Activated T-helper 1 cell treated with Interleukin-2 at 50 U/mL for 16 hours (primary cell): ENCODE results near the gene C1QTNF5.
A peak's percentile ranks its signal among the peaks of the same experiment; 100 is the strongest.

Experiments
- DNase-seq: peaks from one replicate; pipeline ENCODE4 v3.0.0-alpha.2; 2020; ENCODE audit warnings: low read depth

Gene C1QTNF5

DNA sequence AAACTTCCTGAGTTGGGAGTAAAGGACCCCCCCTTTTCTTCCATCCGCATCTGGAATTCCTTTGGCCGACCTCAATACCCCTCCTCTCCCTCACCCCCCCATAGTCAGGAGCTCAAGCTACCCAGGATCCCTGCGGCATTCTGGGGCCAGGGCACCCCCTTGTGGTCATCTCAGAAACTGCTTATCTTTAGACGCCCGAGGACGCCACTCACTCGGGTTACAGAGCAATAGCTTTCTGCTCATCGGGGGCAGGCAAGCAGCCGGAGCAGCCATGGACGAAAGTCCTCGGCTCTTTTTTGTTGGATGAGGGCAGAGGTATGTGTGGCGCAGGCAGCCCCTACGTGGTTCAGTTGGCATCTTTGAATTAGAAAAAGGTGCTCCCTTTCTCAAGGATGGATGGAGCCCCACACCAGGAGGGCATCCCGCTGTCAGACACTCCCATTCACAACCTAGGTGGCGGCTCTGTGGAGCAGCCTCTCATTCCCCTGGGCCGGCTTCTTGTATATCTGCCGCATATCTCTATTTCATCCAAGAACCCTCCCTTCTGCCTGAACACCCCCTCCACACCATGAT lies 2.3 kb downstream of the C1QTNF5 start:
- DNase-seq: peak; percentile 40

DNA sequence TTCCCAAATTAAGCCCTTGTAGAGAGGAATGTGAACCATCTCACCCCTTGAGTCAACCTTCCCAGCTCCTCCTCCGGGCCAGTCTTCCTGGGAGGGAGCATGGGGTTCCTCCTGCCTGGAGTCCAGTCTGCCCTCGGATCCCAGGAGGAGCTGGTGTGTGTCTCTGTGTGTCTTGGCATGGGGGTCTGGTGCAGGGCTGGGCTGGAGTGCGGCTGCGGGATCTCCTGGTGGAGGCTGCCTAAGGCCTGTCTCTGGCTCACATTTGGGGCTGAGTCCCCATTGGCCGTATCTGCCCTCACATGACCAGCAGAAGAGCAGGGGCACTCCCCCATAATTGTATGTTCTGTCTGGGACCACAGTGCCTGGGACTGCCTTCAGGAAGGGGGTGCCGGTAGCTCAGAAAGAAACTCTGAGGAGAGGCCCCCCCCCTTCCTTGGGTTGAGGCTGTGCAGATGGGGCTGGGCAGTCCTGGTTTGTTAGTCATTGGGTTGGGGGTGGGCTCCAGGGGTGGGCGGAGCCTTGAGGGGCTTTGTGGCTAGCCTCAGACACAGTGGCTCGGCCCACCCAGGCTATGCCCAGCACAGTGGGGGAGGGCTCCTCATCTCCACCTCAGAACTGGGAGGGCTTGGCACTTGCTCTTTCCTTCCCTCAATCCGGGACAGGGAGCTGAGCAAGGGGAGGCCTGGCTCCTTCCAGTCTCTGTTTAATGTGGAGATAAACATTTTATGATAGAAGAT lies 2.9 kb downstream of the C1QTNF5 start:
- no peak for DNase-seq

DNA sequence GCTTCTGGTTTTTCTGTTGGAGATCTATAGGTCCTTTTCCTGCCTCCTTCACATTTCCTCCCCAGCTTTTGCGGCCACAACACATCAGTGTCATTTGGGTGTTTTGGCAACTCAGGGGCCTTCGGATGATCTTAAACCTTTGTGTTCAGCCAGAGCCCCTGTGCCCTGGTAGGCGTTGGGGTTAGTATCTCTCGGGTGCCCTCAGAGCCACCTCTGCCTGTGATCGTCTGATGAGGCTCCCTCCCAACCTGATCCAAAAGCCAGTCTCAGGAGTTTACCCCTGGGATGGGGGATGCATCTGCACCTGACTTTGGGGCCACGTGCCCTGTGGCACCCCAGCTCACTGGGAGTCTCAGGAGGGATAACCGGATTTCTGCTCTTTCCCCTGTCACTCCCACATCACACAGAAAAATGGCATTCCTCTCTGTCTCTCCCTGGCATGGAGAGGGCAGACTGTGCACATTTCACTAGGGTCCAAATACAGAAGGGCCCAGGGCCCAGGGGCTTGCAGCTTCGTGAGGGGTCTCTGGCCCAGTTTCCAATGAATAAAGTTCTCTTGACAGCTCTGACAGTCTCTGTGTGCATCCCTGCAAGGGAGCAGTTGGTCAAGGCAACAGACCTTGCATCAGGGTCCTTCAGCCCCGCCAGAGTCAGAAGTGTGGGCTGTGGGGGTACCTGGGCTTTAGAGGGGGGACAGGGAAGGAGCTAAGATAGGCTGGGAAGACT lies 3.8 kb downstream of the C1QTNF5 start:
- no peak for DNase-seq

DNA sequence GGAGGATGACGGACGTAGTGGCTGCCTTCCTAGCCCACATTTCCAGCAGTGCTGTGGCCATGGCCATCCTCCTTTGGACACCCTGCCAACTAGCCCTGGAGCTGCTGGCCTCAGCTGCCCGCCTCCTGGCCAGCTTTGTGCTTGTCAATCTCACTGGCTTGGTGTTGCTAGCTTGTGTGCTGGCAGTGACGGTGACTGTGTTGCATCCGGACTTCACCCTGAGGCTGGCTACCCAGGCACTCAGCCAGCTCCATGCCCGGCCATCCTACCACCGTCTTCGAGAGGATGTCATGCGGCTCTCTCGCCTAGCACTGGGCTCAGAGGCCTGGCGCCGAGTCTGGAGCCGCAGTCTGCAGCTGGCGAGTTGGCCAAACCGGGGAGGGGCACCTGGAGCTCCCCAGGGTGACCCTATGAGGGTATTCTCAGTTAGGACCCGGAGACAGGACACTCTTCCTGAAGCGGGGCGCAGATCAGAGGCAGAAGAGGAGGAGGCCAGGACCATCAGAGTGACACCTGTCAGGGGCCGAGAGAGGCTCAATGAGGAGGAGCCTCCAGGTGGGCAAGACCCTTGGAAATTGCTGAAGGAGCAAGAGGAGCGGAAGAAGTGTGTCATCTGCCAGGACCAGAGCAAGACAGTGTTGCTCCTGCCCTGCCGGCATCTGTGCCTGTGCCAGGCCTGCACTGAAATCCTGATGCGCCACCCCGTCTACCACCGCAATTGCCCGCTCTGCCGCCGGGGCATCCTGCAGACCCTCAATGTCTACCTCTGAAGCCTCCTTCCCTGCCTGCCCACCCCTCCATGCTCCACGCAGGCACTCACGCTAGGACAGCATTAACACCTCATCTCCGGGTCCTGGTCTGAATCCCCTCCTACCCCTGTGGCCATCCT lies 4.8 kb downstream of the C1QTNF5 start:
- no peak for DNase-seq

DNA sequence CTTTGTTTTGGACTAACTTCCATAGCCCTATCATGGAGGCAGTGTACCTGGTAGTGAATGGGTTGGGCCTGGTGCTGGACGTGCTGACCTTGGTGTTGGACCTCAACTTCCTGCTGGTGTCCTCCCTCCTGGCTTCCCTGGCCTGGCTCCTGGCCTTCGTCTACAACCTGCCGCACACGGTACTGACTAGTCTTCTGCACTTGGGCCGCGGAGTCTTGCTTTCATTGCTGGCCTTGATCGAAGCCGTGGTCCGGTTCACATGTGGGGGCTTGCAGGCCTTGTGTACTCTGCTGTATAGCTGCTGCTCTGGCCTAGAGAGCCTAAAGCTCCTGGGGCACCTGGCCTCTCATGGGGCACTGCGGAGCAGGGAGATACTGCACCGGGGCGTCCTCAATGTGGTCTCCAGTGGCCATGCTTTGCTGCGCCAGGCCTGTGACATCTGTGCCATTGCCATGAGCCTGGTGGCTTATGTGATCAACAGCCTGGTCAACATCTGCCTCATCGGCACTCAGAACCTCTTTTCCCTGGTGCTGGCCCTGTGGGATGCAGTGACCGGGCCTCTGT lies 5.5 kb downstream of the C1QTNF5 start:
- no peak for DNase-seq

DNA sequence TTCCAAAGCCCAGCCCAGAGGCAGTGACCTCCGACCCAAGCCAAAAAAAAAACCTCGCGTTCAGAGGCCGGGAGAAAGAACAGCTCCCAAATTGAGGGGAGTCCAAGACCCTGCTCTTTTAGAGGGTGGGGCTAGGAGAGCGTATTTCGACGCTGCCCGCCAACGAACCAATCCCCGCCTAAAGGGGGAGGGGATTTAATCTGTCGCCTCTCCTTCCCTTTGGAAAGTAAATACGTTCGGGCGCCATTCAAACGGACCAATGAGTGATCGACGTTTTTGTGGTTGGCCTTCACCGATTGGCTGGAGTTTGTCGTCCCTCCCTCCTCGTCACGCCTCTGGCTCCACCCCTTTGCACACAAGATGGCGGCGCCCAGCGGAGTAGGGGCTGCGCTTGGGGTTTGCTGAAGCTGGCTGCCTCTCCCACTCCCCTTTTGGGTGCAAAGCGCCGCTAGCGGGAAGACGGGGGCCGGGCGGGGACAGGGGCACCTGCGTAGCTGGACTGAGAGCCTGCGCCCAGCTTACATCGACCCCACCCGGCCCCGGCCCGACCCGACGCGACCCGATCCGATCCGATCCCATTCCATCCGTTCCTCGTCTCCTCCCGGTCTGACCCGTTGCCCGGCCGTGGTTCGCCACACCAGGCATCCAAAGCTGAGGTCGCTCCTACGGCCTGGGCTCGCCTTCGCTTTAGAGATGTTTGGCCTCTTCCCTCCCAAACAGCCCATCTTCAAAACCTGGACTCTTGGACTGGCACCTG lies 6.3 kb downstream of the C1QTNF5 start, which contains the start of gene RNF26:
Gene RNF26 (plus strand): TSS at position 354 of the 757 bp plus-strand sequence. CDS start 596 bp downstream, outside the sequence.
- DNase-seq: peak; percentile 85

DNA sequence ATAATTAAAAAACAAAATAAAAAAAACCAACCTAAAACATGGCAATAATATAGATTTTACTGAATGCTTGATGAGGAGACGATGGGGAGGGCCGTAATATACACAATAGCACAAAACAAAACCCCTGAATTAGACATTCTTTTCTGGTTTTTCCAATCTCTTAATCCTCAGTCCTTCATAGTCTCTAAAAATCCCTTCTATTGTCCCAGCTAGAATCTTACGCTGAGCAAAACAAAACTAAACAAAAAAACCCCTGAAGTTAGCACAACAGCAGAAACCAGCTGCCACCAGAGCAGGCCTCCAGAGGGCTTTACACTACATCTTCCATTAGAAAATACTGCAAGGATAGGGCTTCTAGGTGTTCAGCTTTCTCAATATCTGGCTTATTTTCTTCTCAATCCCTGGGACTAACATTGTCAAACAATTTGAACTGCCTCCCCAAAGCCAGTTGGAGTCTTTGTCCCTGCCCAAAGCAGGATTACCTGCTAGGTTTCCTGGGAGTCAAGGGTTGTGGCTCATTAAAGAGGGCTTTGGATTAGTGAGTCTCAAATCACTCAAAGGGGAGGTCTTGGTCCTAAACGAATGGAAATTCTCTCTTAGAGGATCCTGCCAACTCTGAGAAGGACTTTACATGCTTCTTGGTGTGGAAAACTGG lies 8.4 kb downstream of the C1QTNF5 start:
- DNase-seq: no peak

DNA sequence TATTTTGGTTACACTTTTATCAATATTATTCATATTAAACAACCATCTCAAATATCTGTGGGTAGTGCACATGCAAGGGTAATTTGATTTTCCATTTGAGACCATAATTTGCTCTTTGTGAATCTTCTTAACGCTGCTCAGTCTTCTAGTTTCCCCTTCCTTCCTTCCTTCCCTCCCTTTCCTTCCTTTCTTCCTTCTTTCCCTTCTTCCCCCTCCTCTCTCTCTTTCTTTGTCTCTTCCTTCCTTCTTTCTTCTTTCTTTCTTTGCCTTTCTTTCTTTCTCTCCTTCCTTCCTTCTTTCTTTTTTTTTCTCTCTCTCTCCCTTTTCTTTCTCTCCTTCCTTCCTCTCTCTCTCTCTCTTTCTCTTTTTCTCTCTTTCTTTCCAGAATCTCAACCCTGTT lies 10.4 kb downstream of the C1QTNF5 start:
- no peak for DNase-seq

DNA sequence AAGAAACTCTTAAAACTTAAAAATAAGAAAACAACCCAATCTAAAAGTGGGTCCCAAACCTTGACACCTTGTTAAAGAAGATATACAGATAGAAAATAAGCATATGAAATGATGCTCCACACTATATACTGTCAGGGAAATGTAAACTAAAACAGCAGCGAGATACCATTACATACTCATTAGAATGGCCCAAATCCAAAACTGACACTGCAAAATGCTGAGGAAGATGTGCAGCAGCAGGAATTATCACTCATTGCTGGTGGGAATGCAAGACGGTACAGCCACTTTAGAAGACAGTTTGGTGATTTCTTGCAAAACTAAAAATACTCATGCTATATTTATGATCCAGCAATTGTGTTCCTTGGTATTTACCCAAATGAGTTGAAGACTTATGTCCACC lies 11.4 kb downstream of the C1QTNF5 start:
- DNase-seq: no peak

DNA sequence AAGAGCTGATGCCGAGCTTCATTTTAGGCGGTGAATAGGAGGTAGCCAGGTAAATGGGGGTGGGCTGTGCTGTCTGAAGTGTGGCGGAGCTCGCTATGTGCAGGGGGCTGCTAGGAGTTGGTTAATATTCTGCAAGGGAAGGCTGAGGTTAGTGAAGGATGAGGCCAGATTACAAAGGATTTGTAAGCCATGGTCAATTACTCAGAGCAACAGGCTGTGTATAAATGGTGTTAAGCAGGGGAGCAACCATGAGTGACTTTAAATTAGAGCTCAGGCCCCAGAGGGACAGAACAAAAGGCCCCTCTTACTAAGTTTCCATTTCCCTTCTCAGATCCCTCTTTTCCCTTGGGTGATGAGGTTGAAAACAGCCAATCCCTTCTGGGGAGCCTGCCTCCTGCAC lies 16.5 kb downstream of the C1QTNF5 start:
- no peak for DNase-seq

DNA sequence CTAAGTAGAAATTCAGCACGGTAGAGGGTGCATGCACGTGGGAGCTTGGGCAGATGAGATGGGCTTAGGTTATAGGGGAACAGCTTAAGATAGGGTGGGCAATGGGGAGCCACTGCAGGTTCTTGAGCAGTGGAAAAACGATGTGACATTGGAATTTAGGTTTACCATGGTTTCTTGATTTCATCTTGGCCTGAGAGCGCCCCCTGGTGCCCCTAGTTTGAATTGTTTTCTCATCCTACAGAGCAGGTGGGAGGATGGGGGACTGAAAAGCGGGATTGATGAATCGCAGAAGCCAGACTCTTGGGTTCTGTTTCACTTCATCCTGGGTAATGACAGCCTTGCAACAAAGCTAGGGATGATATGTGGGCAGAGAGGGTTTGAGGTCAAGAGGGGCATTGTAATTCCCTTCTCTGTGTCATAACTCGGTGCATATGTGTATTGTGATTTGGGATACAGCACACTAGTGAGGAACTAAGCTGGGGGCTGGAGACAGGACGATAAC lies 17.1 kb downstream of the C1QTNF5 start:
- DNase-seq: peak; percentile 57

DNA sequence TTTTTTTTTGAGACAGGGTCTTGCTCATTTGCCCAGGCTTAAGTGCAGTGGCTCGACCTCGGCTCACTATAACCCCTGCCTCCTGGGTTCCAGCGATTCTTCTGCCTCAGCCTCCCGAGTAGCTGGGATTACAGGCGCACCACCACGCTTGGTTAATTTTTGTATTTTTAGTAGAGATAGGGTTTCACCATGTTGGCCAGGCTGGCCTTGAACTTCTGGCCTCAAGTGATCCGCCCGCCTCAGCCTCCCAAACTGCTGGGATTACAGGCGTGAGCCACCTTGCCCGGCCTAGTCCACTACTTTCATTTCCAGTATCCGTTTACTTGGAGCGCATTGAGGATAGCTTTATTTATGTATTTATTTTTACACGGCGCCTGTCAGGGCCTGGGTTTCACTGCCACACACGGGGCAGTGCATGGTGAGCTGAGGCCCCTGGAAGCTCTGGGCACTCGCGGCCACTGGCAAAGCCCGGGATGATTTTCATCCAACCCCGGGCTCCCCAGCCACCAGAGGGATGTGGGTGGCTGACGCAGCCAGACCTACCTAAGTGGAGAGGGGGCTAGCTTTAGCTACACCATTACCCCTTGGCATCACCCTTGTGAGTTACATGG lies 17.7 kb downstream of the C1QTNF5 start:
- no peak for DNase-seq

DNA sequence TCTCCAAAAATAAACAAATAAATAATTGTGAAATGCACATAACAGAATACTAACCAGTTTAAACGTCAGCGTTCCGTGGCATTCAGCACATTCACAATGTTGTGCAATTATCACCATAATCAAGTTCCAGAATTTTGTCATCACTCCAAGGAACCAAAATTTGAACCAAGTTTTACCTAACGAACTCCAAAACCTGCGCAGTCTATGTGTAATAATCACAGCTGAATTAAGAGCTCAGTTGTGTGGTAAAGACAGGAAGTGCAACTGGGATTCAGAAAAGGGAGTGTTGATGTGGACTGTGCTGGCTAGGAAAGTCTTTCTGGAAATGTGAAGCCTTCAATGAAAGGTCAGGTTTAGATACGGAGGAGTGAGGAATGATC lies 18.3 kb downstream of the C1QTNF5 start:
- DNase-seq: no peak

DNA sequence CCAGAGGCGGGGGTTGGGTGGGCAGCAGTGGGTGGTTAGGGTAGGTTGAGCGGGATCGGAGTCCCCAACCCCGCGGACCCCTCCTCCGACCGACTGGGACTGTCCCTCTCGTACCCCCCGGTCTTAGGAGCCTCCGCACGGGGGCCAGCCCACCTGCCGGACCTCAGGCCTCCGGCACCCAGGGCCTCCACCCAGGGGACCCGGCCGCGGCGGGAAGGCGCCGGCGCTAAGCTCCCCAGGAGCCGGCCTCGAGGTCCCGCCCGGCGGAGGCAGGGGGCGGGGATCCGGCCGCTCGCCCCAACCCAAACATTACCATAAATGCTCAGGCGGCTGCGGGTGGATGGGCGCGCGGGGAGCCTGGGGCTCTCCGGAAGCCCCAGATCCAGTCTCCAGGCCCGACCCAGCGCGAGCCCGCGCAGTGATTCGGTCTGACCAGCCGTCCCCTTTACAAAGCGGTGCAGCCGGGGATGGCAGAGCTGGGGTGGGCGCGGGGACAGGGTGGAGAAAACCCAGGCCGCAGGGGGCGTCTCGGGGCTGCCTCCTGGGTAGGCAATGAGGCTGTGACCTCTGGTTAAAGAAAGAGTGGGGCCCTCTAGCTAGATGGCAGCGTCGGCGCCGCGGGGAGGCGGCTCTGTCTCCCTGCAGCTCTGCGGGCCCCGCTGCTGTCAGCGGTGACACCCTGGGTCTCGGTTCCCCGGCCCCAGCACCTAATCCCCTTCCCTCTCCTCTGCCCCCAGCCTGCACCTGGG lies 19.7 kb downstream of the C1QTNF5 start:
- peak; percentile 32 for DNase-seq

DNA sequence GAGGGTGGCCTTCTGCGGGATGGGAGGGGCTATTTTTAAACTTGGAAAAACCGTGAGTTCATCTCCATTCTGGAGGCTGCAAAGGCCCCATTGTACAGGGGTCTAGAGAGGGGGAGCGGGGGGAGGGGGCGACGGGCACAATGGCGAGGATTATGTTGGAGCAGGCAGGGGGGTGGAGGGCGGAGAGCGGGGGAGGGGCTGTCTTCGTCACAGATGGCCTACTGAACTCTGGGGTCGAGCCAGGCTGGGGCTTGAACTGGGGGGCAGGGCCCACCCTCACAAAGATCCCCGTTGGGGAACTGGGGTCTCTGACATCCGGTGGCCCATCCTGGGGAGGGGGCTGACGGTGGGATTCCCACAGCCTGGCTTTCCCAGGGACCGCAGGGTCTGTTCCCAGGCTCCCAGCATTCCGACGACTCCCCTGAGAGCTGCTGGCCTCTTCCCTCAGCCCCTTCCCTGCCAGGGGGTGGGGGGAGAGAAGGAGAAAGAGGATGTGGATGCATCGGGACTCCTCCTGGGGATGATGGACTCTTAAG lies 20.4 kb downstream of the C1QTNF5 start:
- no peak for DNase-seq

DNA sequence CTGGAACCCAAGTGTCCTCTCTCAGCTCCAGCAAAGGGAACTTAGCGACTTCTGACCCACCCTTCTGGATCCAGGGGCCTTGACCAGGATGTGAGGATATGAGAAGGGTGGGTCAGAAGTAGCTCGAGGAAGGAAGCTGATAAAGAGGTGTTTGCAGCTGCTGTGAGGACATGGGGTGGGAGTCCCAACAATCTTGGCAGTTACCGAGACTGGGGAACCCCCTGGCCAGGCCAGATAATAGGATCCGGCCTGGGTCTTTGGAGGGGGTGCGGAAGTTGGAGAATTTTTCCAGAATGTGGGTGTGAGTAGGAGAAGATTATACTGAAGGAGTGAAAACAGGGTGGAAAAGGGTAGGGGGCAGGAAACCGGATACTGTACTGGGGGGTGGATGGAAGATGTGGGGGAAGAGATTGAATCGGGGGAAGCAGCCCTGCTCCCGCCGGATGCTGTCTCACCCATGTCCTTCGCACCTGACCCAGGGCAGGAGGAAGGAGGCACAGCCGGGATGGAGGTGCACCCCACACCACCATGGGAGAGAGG lies 20.9 kb downstream of the C1QTNF5 start:
- DNase-seq: no peak

DNA sequence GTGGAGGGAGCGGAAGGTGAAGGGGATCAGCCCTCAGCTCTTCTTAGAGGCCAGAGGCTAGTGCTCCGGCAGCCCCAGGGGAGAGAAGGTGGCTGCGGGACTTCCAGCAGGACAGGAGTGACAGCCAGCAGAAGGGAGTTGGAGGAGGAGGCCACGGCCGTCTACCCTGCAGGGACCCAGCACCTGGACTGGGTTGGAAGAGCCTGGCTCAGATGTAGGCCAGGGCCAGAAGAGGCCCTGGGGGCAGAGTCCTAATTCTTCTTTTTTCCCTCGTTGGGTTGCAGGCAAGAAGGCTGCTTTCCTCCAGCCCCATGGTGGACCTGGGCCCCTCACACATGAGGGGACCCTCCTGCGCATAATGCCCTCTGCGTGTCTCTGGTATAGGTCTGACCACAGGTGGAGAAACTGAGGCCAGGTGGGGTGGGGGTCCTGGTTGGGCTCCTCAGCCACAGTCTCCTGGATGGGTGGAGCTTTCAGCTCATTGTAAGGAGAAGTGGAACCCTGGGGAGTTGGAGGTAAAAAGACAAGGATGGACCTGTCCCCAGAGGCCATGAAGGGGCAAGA lies 21.5 kb downstream of the C1QTNF5 start:
- no peak for DNase-seq
